ENCODE data around the gene PLA2G4B.

PLA2G4B gene, protein sequence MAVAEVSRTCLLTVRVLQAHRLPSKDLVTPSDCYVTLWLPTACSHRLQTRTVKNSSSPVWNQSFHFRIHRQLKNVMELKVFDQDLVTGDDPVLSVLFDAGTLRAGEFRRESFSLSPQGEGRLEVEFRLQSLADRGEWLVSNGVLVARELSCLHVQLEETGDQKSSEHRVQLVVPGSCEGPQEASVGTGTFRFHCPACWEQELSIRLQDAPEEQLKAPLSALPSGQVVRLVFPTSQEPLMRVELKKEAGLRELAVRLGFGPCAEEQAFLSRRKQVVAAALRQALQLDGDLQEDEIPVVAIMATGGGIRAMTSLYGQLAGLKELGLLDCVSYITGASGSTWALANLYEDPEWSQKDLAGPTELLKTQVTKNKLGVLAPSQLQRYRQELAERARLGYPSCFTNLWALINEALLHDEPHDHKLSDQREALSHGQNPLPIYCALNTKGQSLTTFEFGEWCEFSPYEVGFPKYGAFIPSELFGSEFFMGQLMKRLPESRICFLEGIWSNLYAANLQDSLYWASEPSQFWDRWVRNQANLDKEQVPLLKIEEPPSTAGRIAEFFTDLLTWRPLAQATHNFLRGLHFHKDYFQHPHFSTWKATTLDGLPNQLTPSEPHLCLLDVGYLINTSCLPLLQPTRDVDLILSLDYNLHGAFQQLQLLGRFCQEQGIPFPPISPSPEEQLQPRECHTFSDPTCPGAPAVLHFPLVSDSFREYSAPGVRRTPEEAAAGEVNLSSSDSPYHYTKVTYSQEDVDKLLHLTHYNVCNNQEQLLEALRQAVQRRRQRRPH

DNA sequence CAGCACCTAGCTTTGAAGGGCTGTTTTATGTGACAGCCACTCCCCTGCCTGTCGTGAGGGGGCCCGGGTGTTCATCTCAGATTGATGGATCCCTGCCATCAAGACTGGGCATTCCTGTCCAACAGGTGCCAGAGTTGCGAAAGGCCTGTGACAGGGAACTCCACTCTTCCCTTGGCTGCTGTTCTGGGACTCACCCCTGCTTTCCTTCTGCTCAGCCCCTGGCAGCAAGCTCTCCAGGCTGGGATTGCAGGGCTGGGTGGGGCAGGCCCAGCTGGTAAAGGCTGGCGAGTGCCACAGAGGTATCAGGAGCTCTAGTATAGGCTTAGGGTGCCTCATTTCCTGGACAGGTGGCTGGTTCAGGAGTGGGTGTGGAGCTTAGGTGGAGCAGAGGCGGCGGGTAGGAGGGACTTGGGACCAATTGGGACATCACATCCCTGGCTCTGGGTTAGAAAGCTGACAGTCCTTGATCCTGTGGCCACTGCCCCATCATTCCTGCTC is at the start of gene PLA2G4B:
Gene PLA2G4B, plus strand, starts transcription at position 448 of the 498 bp plus-strand sequence. CDS start 67 bp downstream, outside the sequence.
- FAIRE-seq, result no peak

DNA sequence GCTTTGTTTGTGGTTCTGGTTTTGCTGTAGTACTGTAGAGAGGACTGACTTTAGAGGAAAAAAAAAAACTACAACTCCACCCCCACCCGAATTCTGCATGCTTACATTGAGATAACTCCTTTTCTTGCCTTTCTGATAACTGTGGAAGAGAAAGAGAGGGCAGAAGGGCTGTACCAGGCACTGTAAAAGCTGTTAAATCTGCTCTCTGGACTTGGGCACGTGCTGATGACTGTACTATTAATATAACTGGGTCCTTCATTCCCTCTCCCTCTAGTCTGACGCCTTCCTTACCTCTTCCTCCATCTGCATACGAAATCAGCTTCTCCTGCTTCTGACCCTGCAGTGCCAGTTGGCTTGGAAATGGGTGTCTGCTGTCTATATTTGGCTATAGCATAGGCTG is 49.4 kb upstream of the PLA2G4B start:
- no peak for FAIRE-seq

DNA sequence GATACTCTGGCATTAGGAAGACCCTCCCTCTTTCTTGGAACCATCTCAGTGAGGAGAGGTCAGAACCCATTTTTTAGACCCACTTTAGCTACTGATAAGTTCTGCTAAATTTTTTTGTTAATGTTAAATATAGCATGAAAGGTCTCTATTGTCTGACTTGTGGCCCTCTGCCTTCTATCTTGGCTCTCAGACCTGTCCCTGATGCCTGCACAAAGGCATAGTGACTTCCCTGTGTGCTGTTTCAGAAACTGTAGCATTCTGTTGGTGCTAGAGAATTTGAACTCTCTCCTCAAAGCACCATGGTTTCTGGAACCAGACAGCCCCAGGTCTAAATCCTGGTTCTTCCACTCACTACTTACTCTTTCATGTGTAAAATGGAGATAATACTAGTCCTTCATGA is 49.0 kb upstream of the PLA2G4B start:
- no peak for FAIRE-seq

DNA sequence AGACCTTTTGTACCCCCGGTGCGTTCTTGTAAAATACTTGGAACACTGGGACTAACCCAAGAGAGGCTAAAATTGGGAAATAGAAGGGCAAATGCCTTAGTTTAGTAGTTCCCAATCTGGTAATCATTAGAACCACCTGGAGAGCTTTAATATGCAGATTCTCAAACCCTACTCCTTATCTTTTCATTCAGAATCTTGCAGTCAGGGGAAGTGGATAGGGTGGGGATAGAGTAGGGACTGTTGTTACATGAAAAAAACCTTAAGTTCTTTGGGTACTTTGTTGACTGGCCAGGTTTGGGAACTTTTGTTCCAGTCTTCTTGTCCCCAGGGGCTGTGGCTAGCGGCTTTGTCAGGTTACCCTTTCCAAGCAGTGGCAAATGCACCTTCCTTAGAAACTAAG is 48.5 kb upstream of the PLA2G4B start:
- FAIRE-seq, result no peak

DNA sequence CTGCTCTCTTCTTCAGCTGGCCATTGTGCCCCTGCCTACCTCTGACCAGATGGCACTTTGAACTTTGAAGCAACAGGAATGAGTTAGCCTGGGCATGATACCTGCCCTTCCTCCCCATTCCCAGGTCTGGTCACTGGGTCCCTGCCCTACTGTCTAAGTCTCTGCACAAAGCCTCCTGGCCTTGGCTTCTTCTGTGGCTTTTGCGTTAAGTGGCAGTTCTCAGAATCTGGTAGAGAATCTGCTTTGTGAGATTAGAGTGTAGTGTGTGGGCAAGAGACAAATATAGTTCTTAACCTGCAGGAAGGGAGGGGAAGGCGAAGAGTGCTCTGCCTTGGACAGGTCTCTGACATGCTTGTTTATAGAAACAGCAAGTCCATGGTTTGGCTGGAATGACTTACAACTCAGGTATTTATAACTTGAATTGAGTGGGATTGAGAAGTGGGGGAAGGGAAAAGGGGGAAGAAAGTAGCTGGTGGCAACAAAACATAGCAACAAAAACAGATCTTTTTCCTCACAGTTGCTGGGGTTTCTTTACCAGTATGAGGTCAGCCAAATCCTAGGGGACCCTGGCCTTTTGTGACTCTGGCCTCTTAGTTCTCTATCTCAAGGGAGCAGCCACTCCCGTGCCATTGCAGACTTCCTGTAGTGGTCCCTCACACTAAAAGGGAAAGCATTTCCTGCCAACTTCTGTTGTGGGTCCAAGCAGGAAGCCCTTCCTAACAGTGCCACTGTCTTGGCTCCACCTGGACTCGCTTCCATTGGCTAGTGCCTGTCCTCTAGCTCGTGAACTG is 47.7 kb upstream of the PLA2G4B start:
- no peak for FAIRE-seq

DNA sequence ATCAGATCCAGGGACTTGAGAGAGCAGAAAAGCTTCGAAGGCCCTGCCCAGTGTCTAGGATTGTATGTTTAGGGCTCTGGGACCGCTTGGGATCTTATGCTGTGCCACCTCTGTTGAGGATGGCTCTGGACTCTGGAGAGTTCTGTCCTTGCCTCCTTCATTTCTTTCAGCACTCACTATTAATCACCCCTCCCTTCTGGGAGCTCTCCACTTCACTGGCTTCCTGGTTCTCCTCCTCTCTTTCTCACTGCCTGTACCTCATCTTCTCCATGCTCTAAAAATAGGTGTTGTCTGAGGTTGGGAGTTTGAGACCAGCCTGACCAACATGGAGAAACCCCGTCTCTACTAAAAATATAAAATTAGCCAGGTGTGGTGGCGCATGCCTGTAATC is 47.1 kb upstream of the PLA2G4B start:
- FAIRE-seq, result no peak

DNA sequence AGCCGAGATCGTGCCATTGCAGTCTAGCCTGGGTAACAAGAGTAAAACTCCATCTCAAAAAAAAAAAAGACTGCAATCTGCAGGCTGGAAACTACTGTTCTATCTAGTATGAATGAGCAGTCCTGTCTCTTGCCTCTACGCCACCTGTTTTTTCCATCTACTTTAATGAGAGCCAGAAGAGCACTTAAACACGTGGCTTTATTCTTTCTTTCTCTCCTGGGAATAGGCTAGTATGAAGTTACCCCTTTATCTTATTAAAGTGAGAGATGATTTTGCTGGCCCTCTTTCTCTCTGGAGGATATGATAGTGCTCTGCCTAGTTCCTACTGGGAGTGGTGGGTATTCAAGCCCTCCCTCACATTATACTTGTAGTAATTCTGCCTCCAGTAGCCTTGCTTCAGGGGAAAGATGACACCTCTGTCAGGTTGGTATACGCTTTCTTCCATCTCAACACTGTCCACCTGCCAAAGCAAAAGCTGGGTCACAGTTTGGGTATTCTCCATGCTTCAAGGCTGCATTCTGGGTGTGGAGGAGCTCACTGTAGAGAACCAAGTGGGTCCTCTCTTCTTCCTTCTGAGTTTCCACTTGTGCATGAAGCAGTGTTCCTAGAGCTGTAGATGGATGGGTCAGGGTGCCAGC is 46.5 kb upstream of the PLA2G4B start:
- no peak for FAIRE-seq

DNA sequence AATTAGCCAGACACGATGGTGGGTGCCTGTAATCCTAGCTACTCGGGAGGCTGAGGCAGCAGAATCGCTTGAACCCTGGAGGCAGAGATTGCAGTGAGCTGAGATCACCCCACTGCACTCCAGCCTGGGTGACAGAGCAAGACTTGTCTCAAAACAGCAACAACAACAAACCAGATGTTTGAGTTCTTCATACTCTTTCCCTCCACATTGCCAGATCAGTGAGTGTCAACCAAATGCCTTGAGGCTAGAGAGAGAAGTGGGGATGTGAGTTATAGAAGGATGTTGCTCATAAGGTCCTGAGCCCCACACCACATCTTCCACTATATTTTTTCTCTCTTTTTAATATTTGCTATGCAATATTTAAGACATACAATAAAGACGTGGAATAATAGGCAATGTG is 44.6 kb upstream of the PLA2G4B start:
- FAIRE-seq, result no peak

DNA sequence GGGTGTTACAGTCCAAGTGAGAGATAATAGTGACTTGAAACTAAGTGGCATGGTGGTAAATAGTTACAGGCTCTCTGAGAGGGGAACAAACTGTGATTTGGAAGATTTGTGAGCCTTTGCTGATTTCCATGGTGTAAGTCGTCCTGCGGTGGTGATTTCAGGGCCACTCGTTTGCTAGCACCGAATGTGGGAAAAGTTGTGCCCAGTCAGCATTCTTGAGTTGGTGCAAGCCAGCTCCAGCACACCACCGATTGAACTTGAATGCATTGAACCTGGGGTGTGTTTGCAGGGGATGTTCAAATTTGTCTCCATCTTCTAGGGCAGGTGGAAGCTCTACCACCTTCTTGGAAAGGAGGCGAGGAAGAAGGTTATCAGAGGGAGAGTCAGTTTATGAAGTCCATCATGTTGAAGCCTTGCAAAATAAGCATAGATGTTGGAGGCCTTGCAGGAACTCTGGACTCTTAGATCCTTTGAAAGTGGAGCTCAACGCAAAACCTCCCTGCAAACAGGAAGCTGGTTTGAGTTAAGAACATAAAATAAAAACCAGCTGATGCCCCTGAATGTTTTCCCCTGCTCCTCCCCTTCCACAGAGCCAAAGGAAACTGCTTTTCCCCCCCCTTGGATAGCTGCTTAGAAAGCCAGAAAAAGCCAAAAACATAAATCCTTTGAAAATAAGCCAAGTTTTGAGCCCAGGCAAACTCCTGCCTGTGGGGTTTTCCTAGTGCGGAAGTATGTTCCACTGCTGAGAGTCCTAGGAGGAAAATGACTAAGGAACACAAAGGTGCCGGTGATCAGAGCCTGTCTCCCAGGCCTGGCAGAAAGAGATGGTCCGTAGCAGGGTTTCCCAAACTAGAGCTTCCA is 42.4 kb upstream of the PLA2G4B start:
- FAIRE-seq, result peak; percentile 31

DNA sequence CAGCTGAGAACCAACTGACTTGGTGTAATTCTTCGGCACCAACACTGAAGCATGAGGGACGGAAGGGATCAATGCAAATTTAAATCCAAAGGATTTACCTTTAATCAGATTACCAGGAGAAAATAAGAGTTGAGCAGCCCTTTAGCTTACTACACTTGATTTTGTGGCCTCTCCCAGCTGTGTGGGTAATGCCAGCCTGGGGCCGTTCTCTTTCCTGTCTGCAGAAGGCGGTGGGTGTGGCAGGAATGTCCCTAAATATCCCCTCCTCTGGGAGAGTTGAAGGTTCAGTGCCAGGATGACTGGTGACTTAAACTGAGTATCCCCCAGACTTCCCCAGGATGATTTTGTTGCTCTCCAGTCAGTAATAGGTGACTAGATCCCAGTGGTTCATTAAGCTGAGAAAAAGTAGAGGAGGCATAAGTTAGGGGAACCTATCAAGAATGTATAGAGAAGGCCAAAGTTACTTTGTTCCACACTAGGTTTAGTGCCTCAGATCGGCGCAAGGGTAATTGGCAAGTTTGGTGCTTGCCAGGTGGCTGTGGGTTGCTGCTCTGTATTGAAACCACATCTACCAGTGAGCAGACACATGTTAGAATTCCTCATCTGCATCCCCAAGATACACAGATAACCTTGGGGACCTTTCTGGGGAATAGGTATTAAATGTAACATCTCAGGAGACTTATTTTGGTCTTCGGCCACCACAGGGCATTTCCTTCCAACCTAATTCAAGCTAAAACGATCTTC is 41.3 kb upstream of the PLA2G4B start:
- no peak for FAIRE-seq

DNA sequence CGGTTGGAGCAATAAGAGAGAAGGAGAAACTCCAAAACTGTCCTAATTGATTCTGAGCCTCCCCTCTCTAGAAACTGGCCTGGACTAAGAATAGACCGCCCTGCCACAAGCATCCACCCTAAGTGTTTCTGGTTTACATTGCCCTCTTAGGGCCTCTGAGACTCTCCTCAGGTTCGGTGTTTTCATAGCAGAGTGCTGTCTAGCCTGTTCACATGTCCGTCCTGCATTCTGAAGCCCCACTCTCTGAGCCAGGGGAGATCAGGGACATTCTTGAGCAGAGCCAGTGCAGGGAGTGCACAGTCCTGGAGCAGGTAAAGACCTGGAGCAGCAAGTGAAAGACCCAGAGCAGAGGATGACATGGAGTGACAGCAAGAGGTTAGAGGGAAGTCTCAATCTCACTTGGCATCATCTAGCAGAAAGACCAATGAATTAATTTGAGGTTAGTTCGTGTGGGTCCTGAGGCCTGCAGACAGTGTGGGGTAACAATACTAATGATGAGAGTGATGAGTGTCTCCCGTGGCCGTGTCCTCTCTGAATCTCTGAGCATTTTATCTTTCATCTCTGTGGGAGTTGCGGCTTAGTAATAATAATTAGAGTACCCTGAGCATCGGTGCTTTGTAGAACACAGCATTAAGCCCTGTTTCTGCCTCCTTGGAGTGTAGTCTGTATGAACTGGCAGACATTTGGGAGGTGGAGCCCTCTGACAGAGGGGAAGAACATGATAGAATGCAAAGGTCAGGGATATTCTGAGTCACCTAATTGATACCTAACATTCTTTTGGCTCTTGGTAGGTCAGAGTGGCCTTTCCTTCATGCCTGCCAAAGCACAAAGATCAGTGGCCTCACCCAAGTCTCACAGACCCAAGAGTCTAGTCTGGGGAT is 39.8 kb upstream of the PLA2G4B start:
- no peak for FAIRE-seq

DNA sequence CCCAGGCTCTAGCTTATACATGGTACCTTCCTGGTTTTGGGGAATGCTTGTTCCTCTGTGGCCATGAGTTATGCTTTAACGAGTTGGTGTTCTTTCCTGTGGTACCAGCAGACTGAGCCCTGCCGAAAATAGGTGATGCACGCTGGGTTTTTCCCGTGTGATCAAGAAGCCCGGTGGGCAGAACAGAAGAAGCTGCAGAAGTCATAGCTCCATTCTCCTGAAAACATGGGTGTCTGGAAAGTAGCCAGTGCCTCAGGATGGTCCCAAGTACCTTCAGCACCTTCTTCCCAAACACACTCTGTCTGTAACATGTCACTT is 39.2 kb upstream of the PLA2G4B start:
- no peak for FAIRE-seq

DNA sequence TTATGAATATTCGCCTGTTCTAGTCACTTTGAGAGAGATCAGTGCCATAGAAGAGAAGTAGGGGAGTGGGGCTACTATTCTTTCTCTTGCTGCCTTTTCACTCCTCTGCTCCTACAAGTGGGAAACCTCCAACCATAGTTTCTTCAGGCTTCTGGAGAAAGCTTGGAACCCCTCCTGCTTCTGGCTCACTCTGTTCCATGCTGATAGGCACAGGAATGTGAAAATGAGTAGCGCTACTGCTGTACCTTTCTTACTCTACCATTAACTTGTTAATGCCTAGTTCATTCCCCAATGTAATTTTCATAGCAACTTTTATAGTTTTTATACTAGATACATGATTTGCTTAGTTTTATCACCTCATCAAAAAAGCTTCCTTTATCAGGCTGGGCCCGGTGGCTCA is 37.5 kb upstream of the PLA2G4B start:
- FAIRE-seq, result no peak

DNA sequence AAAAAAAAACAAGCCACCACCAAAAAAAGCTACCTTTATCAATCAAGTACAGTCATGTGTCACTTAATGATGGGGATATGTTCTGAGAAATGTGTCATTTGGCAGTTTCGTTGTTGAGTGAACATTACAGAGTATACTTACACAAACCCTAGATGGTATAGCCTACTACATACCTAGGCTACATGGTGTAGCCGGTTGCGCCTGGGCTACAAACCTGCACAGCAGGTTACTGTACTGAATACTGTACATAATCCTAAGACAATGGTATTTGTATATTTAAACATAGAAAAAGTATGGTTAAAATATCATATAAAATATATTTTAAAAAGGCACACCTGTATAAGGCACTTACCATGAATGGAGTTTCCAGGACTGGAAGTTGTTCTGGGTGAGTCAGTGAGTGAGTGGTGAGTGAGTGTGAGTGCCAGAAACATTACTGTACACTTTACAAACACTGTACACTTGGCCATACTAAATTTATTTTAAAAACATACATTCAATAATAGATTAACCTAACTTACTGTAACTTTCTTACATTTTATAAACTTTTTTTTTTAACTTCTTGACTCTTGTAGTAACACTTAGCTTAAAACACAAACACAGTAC is 36.7 kb upstream of the PLA2G4B start:
- FAIRE-seq, result no peak

DNA sequence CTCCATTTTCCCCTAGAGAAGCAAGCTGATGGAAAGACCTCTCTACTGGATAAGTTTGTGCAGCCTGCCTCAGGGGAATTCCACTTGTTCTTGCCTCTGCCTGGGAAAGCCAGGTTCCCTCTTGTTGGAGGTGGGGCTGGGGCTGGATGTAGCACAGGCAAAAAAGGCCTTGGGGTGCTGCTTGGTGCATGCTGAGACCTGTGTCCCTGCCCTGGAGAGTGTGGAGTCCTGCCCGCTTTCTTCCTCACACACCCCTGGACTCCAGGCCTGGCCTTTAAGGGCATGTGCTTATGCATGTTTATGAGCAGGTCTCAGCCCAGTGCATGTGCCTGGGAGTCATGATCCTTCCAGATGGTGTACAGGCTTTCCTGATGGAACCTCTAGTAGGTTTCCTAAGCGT is 34.3 kb upstream of the PLA2G4B start:
- no peak for FAIRE-seq

DNA sequence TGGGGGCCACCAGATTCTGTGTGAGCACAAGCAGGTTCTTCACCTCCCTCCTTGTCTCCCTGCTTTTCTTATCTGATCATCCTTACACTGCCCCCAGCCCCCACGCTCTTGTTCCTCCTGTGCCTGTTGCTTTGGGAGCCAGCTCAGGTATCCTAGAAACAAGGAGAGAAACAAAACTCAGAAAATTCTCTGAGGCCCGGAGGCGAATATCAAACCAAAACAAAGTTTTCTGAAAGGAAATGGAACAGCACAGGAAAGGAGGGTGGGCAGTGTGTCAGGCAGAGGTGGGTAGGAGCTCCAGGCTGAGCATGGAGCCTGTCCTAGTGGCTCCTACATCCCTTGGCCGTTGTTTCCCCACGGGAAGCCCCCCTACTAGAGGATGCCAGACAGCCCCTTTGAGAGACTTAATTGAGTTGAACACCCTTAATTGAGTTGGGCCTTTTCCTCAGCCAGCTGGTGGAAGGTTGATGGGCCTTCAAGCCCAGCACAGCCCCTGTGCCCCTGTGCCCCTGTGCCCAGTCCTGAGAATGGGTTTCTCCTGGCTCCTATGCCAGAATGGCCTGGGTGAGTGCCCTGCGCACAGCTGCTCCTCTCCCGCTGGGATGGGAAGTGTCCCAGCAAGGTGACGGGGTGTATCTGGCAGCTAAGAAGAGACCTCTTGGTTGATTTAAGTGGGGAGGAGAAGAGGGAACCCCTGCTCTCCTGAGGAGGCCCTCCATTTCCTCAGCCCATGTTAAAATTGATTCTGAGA is 33.6 kb upstream of the PLA2G4B start:
- no peak for FAIRE-seq

DNA sequence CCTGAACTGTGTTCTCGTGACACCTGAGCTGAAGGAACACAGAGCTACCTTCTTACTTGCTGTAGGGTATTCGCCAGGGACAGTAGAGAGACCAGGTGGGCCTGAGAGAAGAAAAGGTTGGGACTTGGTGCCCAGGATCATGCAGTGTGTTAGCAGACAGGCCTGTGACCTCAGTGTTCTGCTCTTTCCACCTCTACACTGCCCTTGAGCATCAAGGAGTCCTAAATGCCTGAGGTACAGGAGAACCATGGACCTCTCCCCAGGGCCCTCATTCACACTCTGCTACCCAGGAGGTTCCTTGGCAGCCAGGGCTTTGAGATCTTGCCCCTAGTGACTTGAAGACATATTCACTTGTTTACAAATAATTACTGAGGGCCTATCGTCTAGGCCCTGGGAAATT is 32.9 kb upstream of the PLA2G4B start:
- no peak for FAIRE-seq

DNA sequence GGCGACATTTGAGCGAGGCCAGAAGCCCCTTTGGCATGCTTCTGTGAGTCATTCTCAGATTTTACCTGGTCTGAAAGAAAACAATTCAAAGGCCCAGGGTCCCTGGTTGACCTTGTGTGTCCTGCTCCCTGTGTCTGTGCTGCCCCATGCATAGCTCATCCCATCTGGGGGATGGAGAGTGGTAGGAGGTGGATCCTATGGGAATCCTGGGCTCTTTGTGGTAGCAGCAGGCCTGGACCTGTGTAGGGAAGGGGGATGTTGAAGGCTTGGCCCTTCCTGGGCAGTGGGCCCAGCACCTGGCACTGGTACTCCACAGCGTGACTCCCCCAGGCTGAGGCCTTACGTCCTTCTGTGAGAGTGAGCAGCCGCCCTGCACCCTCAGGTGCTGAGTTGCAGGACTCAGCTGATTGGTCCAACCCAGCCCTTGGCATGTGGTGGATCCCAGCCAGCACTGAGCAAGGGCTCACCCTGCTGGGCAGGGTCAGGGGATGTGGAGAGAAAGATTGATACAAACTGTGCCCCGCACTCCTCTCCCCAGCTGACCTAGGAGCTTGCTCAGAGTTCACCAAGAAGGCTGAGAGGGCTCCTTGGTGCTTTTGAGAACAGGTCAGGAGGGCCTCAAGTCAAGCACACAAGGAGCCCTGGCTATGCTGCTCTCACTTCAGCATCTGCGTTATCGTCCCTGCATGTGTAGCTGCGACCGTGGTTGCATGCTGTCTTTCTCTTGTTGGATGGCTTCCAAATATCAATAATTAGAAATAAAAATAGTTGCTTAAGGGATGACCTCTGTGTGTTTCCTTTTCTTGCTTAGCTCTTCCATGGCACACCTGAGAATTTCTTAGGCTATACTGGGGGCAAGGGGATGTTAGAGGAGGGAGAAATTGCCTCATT is 32.1 kb upstream of the PLA2G4B start:
- FAIRE-seq, result no peak

All from endometrium (tissue), 2 donors.